Stimulated activated CD4-positive, alpha-beta T cell treated with anti-CD3 and anti-CD28 coated beads, Interleukin-15, amount 100 ng/mL, for 1 hour (primary cell): ENCODE results near the gene HSPA1A.
"Not testable (repeated sequence)": the region's sequence is repeated elsewhere in the genome, so short reads cannot be mapped to it uniquely, and the experiment has no call there.

Source experiments
- DNase-seq, 2 donors: peaks; one replicate each; pipeline ENCODE4 v3.0.0-alpha.2; 2020; ENCODE audit warnings: low read depth in 1 of 2, low spot score in 1 of 2

Gene HSPA1A

GRCh38 chr6:31862344-31863235 lies 47.2 kb downstream of the HSPA1A start, which contains the start of gene NEU1:
Gene NEU1 (minus strand): TSS chr6:31862821. CDS start chr6:31862776, 45 bp downstream.
- DNase-seq, result peak; percentile 92 to 98

GRCh38 chr6:31864123-31864562 lies 48.8 kb downstream of the HSPA1A start:
- DNase-seq, result not testable (repeated sequence)

- no peak for DNase-seq
These were observed 49.5 kb downstream of the HSPA1A start for GRCh38 chr6:31864818-31865204.

- no peak for DNase-seq
These were observed 50.1 kb downstream of the HSPA1A start for GRCh38 chr6:31865205-31866118.
